ENCODE data around the gene SFTPA1. TPM values are rescaled to one million over a fixed set of nuclear protein-coding genes. Genes with fewer than 3 reads are reported as not detected.
"Not testable (repeated sequence)": the region's sequence is repeated elsewhere in the genome, so short reads cannot be mapped to it uniquely, and the experiment has no call there.

Gene SFTPA1
- not detected for total RNA-seq

DNA sequence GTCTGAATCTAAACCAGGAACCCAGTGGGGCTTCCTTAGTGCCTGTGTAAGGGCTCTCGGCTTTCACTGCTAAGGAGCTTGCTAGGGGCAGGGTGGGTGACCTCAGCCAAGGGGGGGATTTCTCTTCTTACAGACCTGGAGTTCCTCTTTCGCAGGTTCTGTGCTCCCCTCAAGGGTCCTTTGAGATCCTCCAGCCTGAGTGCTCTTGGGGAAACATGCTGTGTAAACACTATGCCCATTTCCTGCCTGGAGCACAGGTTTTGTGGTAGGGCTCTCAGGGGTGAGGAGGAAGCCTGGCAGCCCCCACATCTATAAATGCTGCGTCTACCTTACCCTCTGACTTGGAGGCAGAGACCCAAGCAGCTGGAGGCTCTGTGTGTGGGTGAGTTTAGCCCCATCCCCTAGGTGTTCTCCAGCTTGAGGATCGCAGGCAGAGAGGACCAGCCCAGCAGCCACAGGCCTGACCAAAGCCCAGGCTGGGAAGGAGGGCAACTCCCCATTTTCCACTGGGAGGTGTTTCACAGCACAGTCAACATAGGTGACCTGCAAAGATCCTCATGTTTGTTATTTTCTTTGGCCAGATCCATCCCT is at the start of gene SFTPA1:
TSS of gene SFTPA1 (plus strand) at position 339 of the 591 bp plus-strand sequence. CDS start 887 bp downstream, outside the sequence.
- DNase-seq (ENCODE audit: low spot score) (no peak), ATAC-seq (ENCODE audit: low FRiP score) (no peak)
- TF ChIP-seq, protein P1, sequence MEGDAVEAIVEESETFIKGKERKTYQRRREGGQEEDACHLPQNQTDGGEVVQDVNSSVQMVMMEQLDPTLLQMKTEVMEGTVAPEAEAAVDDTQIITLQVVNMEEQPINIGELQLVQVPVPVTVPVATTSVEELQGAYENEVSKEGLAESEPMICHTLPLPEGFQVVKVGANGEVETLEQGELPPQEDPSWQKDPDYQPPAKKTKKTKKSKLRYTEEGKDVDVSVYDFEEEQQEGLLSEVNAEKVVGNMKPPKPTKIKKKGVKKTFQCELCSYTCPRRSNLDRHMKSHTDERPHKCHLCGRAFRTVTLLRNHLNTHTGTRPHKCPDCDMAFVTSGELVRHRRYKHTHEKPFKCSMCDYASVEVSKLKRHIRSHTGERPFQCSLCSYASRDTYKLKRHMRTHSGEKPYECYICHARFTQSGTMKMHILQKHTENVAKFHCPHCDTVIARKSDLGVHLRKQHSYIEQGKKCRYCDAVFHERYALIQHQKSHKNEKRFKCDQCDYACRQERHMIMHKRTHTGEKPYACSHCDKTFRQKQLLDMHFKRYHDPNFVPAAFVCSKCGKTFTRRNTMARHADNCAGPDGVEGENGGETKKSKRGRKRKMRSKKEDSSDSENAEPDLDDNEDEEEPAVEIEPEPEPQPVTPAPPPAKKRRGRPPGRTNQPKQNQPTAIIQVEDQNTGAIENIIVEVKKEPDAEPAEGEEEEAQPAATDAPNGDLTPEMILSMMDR (IDR thresholded peaks at IDR 0.05), result no peak

DNA sequence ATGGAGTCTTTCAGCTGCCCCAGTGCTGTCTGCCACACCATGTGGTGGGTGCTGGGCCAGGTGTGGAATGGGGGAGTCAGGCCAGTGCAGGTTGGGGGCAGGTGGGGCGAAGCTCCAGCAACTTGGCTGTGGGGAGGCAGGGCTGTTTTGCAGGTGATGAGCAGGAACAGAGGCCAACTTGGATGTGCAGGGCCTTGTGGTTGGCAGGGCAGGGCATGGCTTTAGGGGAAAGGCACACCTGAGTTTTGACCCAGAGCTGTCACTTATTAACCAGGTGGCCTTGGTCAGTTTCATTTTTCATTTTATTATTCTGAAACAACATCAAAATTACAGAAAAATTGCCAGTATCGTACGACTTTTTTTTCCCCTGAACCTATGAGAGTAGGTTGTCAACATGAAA is 49.5 kb upstream of the SFTPA1 start:
- TF ChIP-seq, protein P1 (IDR thresholded peaks at IDR 0.05), result no peak
- ATAC-seq (ENCODE audit: low FRiP score), result no peak
- no peak for DNase-seq (ENCODE audit: low spot score)

DNA sequence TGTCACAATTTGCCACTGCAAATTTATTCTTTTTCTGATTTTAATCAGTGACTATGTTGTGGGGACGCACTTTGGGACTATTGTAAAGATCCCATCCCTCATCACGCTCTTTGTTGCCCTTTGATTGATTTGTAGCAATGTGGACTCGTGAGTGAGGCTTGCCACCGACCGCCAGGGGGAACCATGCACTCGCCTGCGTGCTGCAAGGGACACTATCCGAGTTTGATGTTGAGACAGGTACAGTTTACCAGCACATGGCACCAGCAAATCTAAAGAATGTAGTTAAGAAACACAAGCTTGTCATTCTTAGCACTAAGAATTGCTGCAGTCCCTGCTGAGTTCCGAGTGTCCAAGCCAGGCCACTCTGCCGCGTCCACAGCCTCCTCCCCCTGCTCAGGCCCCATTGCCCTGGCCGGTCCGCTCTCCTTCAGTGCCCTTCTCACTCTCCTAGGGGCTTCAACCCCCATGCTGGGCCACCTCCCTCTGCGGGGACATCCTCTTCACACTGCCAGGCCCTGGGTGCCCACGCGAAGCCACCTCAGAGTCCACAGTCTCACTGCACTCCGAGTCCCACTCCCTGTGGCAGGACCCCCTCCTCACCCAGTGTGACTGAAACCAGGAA is 48.5 kb upstream of the SFTPA1 start:
- no peak for ATAC-seq (ENCODE audit: low FRiP score)
- TF ChIP-seq, protein P1 (IDR thresholded peaks at IDR 0.05), result no peak
- no peak for DNase-seq (ENCODE audit: low spot score)

DNA sequence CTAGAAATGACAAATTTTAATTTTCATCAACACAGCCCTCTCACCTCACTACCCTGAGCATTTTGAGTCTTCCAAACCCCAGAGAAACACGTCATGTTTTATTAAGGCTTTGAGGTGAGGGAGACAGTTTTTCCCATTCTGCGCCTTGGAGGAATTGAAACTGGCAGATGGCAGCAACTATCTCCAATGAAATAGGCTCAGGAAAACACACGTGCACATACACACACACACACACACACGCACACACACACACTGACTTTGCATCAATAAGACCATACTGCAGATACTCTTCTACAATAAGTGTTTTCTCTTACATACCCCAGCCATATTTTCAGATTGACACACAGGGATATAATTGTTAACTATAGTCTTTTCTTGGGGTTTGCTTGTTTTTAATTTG is 47.3 kb upstream of the SFTPA1 start:
- DNase-seq (ENCODE audit: low spot score) (no peak), ATAC-seq (ENCODE audit: low FRiP score) (no peak)
- TF ChIP-seq, protein P1 (IDR thresholded peaks at IDR 0.05), result no peak

DNA sequence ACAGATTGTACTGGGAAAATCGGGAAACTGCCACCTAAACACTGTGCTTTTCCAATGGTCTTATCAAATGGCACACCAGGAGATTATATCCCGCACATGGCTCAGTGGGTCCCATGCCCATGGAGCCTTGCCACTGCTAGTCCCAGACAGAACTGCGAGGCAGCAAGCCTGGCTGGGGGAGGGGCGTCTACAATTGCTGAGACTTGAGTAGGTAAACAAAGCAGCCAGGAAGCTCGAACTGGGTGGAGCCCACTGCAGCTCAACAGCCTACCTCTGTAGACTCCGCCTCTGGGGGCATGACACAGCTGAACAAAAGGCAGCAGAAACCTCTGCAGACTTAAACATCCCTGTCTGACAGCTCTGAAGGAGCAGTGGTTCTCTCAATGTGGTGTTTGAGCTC is 40.1 kb upstream of the SFTPA1 start:
- not testable (repeated sequence) for ATAC-seq (ENCODE audit: low FRiP score); DNase-seq (ENCODE audit: low spot score)

DNA sequence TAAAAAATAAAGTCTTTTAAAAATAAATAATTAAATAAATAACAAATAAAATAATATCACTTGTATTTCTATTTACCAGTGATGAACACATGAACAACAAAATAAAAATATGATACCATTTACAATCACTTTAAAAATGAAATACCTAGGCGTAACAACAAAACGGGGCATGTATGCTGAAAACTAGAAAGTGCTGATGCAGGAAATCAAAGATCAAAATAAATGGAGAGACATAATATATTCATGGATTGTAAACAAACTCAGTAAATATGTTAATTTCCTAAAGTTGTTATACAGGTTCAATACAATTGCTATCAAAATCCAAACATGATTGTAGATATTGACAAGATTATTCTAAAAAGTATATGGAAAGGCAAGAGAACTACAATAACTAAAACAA is 31.4 kb upstream of the SFTPA1 start:
- ATAC-seq (ENCODE audit: low FRiP score), result no peak

DNA sequence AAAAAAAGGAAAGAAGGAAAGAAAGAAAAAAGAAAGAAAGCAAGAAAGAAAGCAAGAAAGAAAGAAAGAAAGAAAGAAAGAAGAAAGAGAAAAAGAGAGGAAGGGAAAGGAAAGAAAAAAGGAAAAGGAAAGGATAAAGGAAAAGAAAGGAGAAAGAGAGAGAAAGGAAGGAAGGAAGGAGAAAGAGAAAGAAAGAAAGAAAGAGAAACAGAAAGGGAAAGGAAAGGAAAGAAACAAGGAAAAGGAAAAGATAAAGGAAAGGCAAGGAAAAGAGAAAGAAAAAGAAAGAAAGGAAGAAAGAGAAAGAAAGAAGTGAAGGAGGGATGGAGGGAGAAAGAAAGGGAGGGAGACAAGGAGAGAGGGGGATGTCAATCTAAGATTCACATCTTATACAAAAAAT is 29.7 kb upstream of the SFTPA1 start:
- DNase-seq (ENCODE audit: low spot score), result no peak
- no peak for ATAC-seq (ENCODE audit: low FRiP score)
- TF ChIP-seq, protein P1 (IDR thresholded peaks at IDR 0.05), result no peak

More for the DNA sequence above, 31.4 kb upstream of the SFTPA1 start:
- no peak for DNase-seq (ENCODE audit: low spot score)
- TF ChIP-seq, protein P1 (IDR thresholded peaks at IDR 0.05), result no peak

Measured in omental fat pad (tissue), 4 donors.